Endothelial cell of hepatic sinusoid (primary cell): ENCODE measurements around the gene PDPN.

ENCODE experiments used
- in situ Hi-C: cut with HindIII; loops from 2 replicates; pipeline ENCODE4 v1.10.0; 2017; ENCODE audit warnings: low sequenced_read_pairs

Gene PDPN

DNA sequence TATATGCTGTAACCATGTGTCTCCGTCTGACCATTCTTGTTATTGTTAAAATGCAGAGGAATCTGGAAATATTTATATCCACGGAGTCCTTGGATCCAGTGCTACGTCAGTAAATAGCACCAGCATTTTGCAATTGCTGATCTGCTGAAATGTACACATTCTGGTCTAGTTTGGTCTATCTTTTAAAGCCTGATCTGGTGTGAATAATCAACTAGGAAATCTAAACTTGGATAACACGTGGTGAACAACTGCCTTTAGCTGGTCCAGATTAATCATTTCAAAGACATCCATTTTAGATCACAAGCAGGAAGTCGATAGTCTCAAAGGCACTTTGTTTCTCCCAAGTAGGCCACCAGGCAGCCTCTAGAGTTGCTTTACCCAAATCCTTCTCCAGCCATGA is 32.6 kb downstream of the PDPN start:
- in situ Hi-C loops = no loop called here

DNA sequence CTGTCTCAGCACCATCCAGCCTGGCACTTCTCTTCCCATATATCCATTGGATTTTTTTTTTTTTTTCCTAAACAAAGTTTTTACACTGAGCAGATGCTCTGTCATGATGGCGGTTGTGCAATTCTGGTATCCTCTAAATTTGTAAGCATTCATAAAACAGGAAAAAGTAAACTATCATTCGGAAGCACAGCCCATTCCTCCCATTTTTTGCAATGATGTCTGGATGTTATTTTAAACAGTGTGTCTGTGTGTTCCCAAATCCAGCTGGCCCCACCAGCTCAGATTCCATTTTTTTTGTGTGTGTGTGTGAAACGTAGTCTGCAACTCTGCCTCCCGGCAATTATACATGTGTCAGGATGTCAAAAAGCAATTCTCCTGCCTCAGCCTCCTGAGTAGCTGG is 33.5 kb downstream of the PDPN start:
- in situ Hi-C loops = no loop called here

DNA sequence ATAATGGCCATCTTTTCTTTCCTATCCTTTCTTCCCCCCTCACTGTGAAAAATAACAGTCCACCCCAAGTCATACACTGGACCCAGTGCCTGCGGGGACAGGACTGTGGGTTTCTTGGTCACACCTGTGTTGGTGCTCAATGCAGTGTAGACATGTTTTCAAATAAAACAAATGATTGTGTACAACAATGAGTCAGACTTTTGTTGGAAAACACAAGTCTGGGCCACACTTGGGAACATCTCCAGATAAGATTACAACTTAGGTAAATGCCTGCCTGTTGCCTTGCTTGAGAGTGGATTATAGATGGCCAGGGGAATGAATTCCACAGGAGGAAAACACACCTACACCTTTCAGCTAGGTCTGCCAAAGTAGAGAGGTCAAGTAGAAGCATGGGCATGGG is 34.1 kb downstream of the PDPN start:
- in situ Hi-C loops = no loop called here

DNA sequence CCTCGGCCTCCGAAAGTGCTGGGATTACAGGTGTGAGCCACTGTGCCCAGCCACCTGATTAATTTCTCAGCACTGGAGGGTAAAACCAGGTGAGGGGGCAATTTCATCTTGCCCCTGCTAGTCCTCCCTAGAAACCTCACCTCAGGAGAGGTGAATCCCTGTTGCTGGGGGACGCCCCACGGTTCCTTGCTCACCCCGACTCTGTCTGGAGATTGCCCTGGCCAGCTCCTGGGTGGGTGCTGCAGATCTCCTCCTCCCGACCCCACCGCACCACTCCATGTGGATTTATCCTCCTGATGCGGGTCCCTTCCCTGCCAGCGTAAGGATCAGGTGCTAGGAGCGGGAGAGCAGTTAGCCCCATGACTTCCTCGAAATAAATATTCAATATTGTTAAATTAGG is 34.9 kb downstream of the PDPN start:
- in situ Hi-C loops = no loop called here

DNA sequence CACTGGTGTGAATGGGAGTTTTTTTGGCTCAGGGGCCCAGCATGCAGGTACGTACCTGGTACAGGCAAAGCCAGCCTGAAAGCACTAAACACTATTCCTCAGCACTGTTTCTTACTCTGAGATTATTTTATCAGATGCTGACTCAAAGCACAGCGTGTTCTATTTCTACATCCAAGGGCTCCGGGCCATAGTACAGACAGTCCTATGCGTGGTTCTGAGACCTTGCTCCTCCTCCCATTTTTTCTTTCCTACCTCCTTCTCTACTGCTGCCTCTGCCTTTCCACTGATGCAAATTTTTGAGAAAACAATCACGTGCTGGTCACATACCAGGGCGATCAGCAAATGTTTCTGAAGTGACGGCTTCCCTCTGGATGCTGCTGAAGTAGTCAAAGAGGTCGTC is 36.3 kb downstream of the PDPN start:
- in situ Hi-C loops = loop anchor here (5.0 kb wide), 1 partner anchor 57 kb away; no protein-coding TSS in a partner anchor

DNA sequence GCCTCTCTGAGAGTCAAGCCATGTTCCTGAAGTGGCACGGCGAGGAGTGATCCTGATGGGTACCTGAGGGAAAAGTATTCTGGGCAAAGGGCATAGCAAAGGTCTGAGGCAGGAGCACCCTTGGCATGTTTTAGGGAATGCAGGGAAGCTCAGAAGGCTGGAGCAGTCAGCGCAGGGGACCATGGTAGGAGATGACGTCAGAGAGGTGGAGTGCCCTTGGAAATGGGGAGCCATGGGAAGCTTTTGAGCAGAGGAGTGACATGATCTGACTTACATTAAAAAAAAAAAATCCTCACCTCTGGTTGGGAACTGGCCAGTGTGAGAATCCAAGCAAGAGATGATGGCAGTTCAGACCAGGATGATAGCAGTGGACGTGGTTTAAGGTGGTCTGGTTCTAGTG is 37.2 kb downstream of the PDPN start:
- in situ Hi-C loops = loop anchor here (5.0 kb wide), 1 partner anchor 56 kb away; no protein-coding TSS in a partner anchor

DNA sequence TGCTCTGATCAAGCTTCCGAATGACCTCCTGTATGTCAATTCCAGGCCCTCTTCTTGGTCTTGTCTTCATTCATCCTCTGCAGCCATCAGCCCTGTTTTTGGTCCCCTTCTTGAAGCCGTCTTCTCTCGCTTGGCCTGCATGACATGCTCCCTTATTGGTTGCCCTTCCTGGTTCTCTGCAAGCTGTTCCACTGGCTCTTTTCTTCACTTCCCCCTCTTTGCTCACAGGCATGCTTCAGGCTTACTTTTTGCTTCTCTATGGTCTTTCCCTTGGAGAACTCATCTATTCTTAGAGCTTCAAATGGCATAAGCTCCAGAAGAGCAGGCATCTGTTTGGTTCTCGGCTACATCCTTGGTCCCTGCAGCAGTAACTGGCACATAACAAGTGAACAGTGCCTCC is 38.8 kb downstream of the PDPN start:
- in situ Hi-C loops = loop anchor here (5.0 kb wide), 1 partner anchor 55 kb away; no protein-coding TSS in a partner anchor

DNA sequence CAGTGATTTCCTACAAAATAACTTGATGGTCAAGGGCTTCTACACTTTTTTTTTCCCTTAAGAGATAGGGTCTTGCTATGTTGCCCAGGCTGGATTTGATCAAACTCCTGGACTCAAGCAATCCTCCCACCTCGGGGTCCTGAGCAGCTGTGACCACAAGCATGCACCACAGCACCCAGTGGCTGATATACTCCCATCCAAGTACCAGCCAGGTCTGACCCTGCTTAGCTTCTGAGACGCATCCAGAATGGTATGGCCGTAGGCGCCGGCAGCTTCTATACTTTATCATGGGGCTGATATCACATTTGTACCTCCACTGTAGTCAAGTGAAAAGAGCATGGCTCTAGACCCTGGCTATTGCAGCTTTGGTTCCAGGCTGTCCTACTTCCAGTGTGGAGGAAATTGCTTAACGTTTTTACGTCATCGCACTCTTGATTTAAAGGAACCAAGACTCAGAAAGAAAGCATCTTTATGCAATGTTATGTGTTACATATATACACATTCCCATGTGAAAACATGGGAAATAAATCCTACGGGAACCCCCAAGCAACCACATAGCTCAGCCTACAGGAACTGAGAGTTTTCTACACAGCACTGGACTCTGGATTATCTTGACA is 39.5 kb downstream of the PDPN start:
- in situ Hi-C loops = loop anchor here (5.0 kb wide), 1 partner anchor 54 kb away; no protein-coding TSS in a partner anchor

DNA sequence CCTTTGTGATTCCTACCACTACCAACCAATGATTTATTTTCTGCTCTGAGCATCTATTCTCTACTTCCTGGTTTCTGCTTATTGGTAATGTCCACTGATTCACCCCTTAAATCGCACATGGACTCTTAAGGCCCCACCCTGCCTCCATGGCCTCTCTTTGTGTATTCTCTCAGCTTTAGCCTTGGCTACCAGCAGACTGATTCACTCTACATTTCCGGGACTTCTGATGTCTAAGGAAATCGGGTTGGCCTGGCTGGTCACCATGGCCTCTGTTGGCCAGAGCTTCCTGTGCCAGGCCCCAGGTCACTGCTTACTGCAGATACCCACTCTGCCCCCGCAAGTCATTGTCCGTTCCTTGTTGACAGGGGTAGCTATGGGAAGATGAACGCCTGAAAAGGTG is 40.9 kb downstream of the PDPN start:
- in situ Hi-C loops = loop anchor here (5.0 kb wide), 1 partner anchor 53 kb away; no protein-coding TSS in a partner anchor

DNA sequence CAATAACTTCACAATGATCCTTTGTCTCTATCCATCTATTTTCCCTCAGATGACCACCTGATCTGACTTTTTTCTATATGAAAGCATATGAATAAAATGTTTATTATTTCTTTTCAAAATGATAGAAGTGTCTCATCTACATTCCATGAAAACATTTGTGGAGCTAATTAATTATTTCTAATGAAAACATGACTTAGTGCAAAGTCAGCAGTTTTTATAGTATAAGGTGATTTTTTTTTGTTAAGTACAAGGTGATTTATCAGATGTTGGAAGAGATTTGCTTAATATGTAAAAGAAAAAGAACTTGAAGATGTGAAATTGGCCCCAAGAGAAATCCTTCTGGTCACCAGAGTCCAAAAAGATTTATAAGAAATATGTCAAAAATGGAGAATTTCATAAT is 43.5 kb downstream of the PDPN start:
- in situ Hi-C loops = no loop called here

DNA sequence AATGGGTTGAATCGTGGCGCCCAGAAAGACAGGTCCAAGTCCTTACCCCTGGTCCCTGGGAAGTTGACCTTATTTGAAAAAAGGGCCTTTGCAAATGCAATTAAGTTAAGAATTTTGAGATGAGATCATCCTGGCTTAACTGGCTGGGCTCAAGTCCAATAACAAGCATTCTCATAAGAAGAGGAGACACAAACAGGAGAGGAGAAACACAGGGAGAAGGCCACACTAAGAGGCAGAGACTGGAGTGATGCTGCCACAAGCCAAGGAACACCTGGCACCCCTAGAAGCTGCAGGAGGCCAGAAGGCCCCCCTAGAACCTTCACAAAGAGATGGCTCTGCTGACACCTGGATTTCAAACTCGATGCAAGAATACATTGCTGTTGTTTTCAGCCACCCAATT is 44.6 kb downstream of the PDPN start:
- in situ Hi-C loops = no loop called here

DNA sequence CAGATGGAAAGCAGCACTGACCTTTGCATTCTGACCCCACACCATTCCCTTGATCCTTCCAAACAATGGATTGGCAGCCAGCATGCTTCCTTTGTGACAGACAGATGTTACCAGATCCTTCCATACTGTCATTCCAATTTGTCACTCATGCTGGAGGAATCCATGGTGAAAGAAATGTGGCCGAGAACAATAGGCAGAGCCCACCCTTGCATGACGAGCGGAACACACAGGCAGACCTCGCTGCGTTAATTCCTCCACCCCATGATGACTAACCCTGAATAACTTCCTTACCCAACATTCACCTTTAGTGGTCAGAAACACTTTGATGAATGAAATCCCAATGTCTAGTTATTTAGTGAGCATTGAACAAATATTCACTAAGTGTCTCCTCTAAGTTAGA is 45.1 kb downstream of the PDPN start:
- in situ Hi-C loops = no loop called here

DNA sequence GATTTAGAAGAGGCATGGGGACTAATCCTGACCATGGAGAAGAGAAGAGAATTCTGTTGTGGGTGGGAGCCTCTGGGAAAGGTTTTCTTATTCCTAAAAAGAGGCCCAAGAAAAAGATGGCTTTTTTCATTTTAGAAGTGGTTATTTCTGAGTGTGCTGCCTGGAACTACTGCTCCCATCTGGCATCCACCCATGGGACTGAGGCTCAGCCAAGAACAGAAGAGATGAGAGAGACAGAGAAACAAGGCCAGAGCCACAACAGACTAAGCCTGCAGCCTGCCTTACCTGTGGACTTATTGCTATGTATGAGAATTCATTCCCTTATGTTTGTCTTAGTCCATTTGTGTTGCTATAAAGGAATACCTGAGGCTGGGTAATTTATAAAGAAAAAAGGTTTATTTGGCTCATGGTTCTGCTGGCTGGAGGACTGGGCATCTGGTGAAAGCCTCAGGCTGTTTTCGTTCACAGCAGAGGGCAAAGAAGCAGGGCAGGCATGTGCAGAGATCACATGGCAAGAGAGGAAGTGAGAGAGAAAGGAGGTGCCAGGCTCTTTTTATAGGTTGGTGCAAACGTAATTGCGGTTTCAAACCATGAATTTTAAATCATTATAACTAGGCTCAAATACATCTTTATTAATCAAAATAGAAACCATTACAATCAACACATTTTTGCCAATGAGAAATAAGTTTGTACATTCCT is 58.8 kb downstream of the PDPN start:
- in situ Hi-C loops = no loop called here

DNA sequence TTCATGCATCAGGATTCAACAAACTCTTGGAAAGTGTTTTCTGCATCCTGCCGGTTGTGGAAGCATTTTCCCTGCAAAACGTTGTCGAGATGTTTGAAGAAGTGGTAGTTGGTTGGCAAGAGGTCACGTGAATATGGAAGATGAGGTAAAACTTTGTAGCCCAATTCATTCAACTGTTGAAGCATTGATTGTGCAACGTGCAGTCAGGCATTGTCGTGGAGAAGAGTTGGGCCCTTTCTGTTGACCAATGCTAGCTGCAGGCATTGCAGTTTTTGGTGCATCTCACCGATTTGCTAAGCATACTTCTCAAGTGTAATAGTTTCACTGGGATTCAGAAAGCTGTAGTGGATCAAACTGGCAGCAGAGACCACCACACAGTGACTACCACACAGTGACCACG is 59.4 kb downstream of the PDPN start:
- in situ Hi-C loops = no loop called here

DNA sequence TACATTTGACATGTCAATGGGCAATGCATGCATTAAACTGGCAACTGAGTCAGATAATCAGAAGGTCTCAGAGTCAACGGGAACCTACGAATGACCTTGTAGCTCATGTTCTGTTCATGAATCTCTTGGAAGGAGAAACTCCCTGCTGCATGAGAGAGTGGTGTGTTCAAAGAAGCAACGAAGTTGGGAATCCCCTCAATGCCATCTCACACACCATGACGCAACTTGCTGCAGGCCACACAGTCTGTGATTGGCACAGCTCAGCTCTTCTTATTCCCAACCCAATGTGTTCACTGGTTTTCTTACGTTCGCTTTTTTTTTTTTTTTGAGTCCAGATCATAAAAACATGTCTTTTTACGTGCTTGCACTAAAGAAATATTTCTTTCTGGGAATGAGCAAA is 62.9 kb downstream of the PDPN start:
- in situ Hi-C loops = no loop called here

DNA sequence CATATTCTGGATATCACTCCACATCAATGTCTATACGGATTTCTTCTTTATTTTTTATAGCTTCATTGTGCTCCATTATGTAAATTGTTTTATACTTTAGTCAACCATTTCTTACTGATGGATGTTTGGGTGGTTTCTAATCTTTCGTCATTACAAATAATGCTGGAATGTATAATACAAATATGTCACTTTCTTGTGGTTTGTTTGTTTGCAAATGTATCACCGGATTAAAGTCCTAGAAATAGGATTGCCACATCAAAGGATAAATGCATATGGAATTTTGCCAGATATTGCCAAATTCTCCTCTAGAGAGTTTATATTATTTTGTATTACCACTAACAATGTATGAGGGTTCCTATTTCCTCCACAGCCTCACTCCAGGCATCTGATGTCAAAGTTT is 67.6 kb downstream of the PDPN start:
- in situ Hi-C loops = no loop called here

DNA sequence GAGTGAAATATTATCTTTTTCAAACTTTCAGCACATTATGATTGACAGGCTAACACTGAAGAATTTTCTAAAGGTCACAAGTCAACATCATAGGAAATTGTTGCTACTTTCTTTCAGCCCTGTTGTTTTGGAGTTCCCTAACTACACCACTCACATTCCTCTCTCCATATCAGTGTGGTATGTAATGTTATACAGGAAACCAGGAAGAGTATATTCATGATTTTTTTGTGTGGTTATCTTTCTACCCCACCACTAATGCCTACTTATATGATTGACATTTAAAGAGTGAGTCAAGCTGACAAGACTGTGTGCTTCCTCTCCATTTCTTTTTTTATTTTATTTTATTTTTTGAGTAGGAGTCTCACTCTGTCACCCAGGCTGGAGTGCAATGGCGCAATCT is 68.6 kb downstream of the PDPN start:
- in situ Hi-C loops = no loop called here

DNA sequence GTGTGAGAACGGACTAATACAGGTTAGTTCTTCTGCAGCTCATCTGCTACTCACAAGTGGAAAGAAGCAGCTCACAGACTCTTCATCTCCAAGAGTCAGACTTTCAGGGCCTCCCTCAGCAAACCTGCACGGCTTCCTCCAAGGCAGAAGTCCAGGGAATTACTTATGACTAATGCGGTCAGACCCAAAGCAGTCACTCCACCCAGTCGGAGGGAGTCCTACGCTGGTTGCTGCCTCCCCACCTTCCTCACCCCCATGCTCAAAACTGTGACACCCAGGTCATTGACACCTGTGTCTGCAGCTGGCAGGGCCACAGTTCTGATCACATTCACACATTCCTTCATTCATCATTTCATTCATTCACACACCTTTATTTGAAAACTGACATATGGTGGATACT is 77.9 kb downstream of the PDPN start:
- in situ Hi-C loops = no loop called here

DNA sequence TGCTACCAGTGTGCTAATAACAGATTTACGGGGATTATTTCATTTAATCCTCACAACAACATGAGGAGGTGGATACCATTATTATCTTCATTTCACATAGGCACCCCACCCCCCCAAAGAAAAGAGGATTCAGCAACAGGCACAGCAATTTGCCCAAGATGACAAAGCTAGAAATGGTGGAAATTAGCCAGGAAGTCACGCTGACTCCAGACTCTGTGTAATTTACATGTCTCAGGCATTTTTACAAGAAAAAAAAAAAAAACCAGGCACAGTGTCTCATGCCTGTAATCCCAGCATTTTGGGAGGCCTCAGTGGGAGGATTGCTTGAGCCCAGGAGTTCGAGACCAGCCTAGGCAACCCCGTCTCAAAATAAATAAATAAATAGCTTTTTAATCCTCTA is 78.9 kb downstream of the PDPN start:
- in situ Hi-C loops = no loop called here

DNA sequence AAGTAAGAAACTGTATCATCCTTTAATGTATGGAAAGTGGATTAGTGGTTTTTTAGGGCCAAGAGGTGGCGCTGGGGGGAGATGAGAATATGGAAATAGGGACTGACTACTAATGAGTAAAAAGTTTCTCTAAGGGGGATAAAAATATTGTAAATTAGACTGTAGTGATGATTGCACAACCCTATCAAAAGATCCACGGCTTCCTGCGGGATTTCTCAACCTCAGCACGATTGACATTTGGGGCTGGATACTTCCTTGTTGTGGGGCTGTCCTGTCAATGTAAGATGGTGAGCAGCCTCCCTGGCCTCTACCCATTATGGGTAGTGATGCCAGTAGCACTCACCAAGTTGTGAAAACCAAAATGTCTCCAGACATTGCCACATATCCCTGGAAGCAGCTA is 80.3 kb downstream of the PDPN start:
- in situ Hi-C loops = no loop called here

DNA sequence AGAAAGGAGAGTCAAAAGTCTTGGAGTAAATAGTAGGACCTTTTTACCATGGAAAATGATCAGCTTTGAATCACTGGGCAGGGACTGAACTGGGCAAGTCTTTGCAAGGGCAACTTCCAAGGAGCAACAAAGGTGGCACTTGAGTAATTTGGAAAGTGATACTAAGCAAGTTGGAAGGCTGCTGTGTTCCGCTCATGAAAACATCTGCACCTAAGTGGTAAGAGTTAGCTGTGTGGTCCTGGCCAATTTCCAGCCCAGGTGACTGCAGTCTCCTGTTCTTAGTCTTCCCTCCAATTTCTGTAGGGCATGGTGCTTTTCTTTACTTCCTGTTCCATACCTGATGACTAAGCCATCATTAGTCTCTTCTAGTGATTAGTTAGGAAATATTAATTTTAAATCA is 80.8 kb downstream of the PDPN start:
- in situ Hi-C loops = no loop called here

DNA sequence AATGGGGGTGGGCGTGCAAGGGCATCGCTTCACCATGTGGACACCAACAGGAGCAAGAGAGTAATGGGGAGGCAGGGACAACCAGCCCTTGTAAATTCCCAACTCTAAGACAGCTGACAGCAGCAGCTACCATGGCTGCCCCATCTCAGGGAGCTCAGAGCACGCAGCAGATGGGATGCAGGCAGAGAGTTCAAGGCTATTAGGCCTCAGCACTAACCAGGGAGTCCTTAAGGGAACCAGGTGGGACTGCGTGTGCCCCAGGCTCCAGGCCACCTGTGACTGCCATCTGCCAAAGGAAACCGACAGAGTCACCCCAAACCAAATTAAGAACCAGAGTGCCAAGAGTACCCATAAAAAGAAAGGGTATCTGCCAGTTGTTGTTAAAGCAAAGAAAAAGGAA is 82.7 kb downstream of the PDPN start:
- in situ Hi-C loops = no loop called here
